ENCODE results near the gene ANKRD29.
"Not testable (repeated sequence)": the region's sequence is repeated elsewhere in the genome, so short reads cannot be mapped to it uniquely, and the experiment has no call there.

Gene ANKRD29

DNA sequence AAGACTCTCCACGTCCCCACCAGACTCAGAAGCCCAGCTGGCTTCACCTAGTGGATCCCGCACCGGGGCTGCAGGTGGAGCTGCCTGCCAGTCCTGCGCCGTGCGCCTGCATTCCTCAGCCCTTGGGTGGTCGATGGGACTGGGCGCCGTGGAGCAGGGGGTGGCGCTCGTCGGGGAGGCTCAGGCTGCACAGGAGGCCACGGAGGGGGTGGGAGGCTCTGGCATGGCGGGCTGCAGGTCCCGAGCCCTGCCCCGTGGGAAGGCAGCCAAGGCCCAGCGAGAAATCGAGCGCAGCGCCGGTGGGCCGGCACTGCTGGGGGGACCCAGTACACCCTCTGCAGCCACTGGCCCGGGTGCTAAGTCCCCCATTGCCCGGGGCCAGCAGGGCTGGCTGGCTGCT, 85.2 kb downstream of the ANKRD29 start:
- not testable (repeated sequence) for H3K27ac Mint-ChIP-seq, H3K4me3 Mint-ChIP-seq, H3K27me3 Mint-ChIP-seq, H3K9me3 Mint-ChIP-seq
- Mint-ChIP-seq H3K36me3 (ENCODE audit: low read depth) (peaks cover 45% of the 10 kb centered on the region), H3K4me1 (ENCODE audit: low read depth) (peaks cover 66% of the 10 kb centered on the region)

- peaks cover 37% of the 10 kb centered on the region for H3K36me3 Mint-ChIP-seq (ENCODE audit: low read depth)
- peaks cover 58% of the 10 kb centered on the region for H3K4me1 Mint-ChIP-seq (ENCODE audit: low read depth)
- H3K27me3 Mint-ChIP-seq = no peaks in the 10 kb centered on the region
- H3K9me3 Mint-ChIP-seq = no peaks in the 10 kb centered on the region
- no peak overlapping the region for H3K27ac Mint-ChIP-seq
- H3K4me3 Mint-ChIP-seq = no peak overlapping the region
Observed at GRCh38 chr18:23575309-23575651, 87.4 kb downstream of the ANKRD29 start.

GRCh38 chr18:23574611-23575308, 88.0 kb downstream of the ANKRD29 start:
- H3K36me3 Mint-ChIP-seq (ENCODE audit: low read depth) = peaks cover 37% of the 10 kb centered on the region
- no peaks in the 10 kb centered on the region for H3K9me3 Mint-ChIP-seq
- H3K27me3 Mint-ChIP-seq = no peaks in the 10 kb centered on the region
- peak overlapping the region; percentile 81 for H3K27ac Mint-ChIP-seq
- peaks cover 54% of the 10 kb centered on the region for H3K4me1 Mint-ChIP-seq (ENCODE audit: low read depth)
- H3K4me3 Mint-ChIP-seq = no peak overlapping the region

- H3K27ac Mint-ChIP-seq = peak overlapping the region; percentile 81
- peak overlapping the region; percentile 44 for H3K4me3 Mint-ChIP-seq
- H3K27me3 Mint-ChIP-seq = no peaks in the 10 kb centered on the region
- H3K36me3 Mint-ChIP-seq (ENCODE audit: low read depth) = peaks cover 41% of the 10 kb centered on the region
- no peaks in the 10 kb centered on the region for H3K9me3 Mint-ChIP-seq
- H3K4me1 Mint-ChIP-seq (ENCODE audit: low read depth) = peaks cover 47% of the 10 kb centered on the region
Observed at GRCh38 chr18:23573626-23574431, 88.9 kb downstream of the ANKRD29 start.

DNA sequence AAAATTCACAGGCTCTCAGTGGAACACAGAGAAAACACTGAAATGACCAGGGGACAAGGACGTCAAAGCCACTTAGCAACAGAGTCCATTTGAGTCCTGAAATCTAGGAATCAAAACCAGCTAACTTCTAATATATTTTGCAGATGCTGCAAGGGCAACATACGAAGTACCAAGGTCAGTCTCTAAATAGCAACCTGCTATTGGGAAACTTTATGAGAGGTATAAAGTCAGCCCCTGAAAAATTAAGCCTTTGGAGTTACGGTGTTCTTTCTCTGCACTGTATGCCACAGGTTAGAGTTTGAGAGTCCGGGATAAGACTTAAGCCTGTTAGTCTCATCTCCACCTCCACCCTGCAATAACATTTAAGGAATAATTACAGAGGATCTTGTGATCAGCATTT, 89.7 kb downstream of the ANKRD29 start:
- Mint-ChIP-seq H3K27me3 (no peaks in the 10 kb centered on the region), H3K36me3 (ENCODE audit: low read depth) (peaks cover 49% of the 10 kb centered on the region)

GRCh38 chr18:23572570-23572969, 90.1 kb downstream of the ANKRD29 start:
- Mint-ChIP-seq H3K4me3 (no peak overlapping the region), H3K27me3 (no peaks in the 10 kb centered on the region), H3K4me1 (ENCODE audit: low read depth) (peaks cover 43% of the 10 kb centered on the region), H3K27ac (no peak overlapping the region), H3K36me3 (ENCODE audit: low read depth) (peaks cover 51% of the 10 kb centered on the region), H3K9me3 (no peaks in the 10 kb centered on the region)

More for the DNA sequence above, 89.7 kb downstream of the ANKRD29 start:
- no peak overlapping the region for H3K4me3 Mint-ChIP-seq
- H3K9me3 Mint-ChIP-seq = no peaks in the 10 kb centered on the region
- H3K4me1 Mint-ChIP-seq (ENCODE audit: low read depth) = peaks cover 43% of the 10 kb centered on the region
- no peak overlapping the region for H3K27ac Mint-ChIP-seq

GRCh38 chr18:23572012-23572411, 90.7 kb downstream of the ANKRD29 start:
- peaks cover 43% of the 10 kb centered on the region for H3K4me1 Mint-ChIP-seq (ENCODE audit: low read depth)
- H3K9me3 Mint-ChIP-seq = no peaks in the 10 kb centered on the region
- H3K4me3 Mint-ChIP-seq = no peak overlapping the region
- H3K27ac Mint-ChIP-seq = no peak overlapping the region
- H3K36me3 Mint-ChIP-seq (ENCODE audit: low read depth) = peaks cover 56% of the 10 kb centered on the region
- H3K27me3 Mint-ChIP-seq = no peaks in the 10 kb centered on the region

GRCh38 chr18:23570912-23571504, 91.7 kb downstream of the ANKRD29 start:
- no peaks in the 10 kb centered on the region for H3K27me3 Mint-ChIP-seq

GRCh38 chr18:23569299-23570063, 93.2 kb downstream of the ANKRD29 start:
- H3K4me3 Mint-ChIP-seq = no peak overlapping the region
- H3K27me3 Mint-ChIP-seq = no peaks in the 10 kb centered on the region
- peaks cover 35% of the 10 kb centered on the region for H3K4me1 Mint-ChIP-seq (ENCODE audit: low read depth)
- H3K9me3 Mint-ChIP-seq = no peaks in the 10 kb centered on the region
- peaks cover 67% of the 10 kb centered on the region for H3K36me3 Mint-ChIP-seq (ENCODE audit: low read depth)
- no peak overlapping the region for H3K27ac Mint-ChIP-seq

More at GRCh38 chr18:23570912-23571504, 91.7 kb downstream of the ANKRD29 start:
- H3K4me1 Mint-ChIP-seq (ENCODE audit: low read depth) = peaks cover 43% of the 10 kb centered on the region
- no peak overlapping the region for H3K27ac Mint-ChIP-seq
- no peak overlapping the region for H3K4me3 Mint-ChIP-seq
- no peaks in the 10 kb centered on the region for H3K9me3 Mint-ChIP-seq
- H3K36me3 Mint-ChIP-seq (ENCODE audit: low read depth) = peaks cover 57% of the 10 kb centered on the region

- no peak overlapping the region for H3K27ac Mint-ChIP-seq
- H3K9me3 Mint-ChIP-seq = no peaks in the 10 kb centered on the region
- no peak overlapping the region for H3K4me3 Mint-ChIP-seq
- no peaks in the 10 kb centered on the region for H3K27me3 Mint-ChIP-seq
- H3K4me1 Mint-ChIP-seq (ENCODE audit: low read depth) = peaks cover 35% of the 10 kb centered on the region
- peaks cover 65% of the 10 kb centered on the region for H3K36me3 Mint-ChIP-seq (ENCODE audit: low read depth)
Observed at GRCh38 chr18:23568281-23569138, 94.2 kb downstream of the ANKRD29 start.

GRCh38 chr18:23567671-23568070, 95.0 kb downstream of the ANKRD29 start:
- Mint-ChIP-seq H3K9me3 (no peaks in the 10 kb centered on the region), H3K4me3 (no peak overlapping the region), H3K27me3 (no peaks in the 10 kb centered on the region), H3K27ac (no peak overlapping the region), H3K36me3 (ENCODE audit: low read depth) (peaks cover 61% of the 10 kb centered on the region), H3K4me1 (ENCODE audit: low read depth) (peaks cover 34% of the 10 kb centered on the region)

GRCh38 chr18:23565916-23566547, 96.7 kb downstream of the ANKRD29 start:
- Mint-ChIP-seq H3K27me3 (no peaks in the 10 kb centered on the region), H3K36me3 (ENCODE audit: low read depth) (peaks cover 72% of the 10 kb centered on the region), H3K4me3 (no peak overlapping the region), H3K27ac (no peak overlapping the region), H3K9me3 (no peaks in the 10 kb centered on the region), H3K4me1 (ENCODE audit: low read depth) (peaks cover 28% of the 10 kb centered on the region)

GRCh38 chr18:23563377-23564043, 99.2 kb downstream of the ANKRD29 start:
- peaks cover 63% of the 10 kb centered on the region for H3K36me3 Mint-ChIP-seq (ENCODE audit: low read depth)
- no peaks in the 10 kb centered on the region for H3K27me3 Mint-ChIP-seq
- H3K4me3 Mint-ChIP-seq = no peak overlapping the region
- peaks cover 20% of the 10 kb centered on the region for H3K4me1 Mint-ChIP-seq (ENCODE audit: low read depth)
- no peaks in the 10 kb centered on the region for H3K9me3 Mint-ChIP-seq
- no peak overlapping the region for H3K27ac Mint-ChIP-seq

Data from stimulated activated naive CD8-positive, alpha-beta T cell treated with anti-CD3 and anti-CD28 coated beads, Interleukin-15, Interleukin-2, amounts not matched to agents 100 ng/mL and 50 ng/mL, for 24 hours (primary cell).